ENCODE data around the gene PPIF.

The PPIF gene

GRCh38 chr10:79306644-79307220, 40.5 kb upstream of the PPIF start:
- Histone ChIP-seq H3K36me3 (ENCODE audit: control insufficient read depth, insufficient read depth, low read length, severe bottlenecking) (peaks cover 98% of the 10 kb centered on the region), H3K9me3 (ENCODE audit: control insufficient read depth, low read length) (no peaks in the 10 kb centered on the region), H3K4me1 (ENCODE audit: control insufficient read depth, insufficient read depth, low read length) (no peaks in the 10 kb centered on the region), H3K27me3 (replicated peaks; ENCODE audit: control insufficient read depth, insufficient read depth, low read length) (no peaks in the 10 kb centered on the region), H3K4me3 (ENCODE audit: low read length) (no peak overlapping the region), H3K9ac (ENCODE audit: low read length) (no peak overlapping the region)
- DNase-seq (ENCODE audit: low read depth), result no peak

GRCh38 chr10:79308016-79308415, 39.3 kb upstream of the PPIF start:
- Histone ChIP-seq H3K4me3 (ENCODE audit: low read length) (no peak overlapping the region), H3K36me3 (ENCODE audit: control insufficient read depth, insufficient read depth, low read length, severe bottlenecking) (peaks cover 98% of the 10 kb centered on the region)

GRCh38 chr10:79308969-79309665, 38.2 kb upstream of the PPIF start:
- Histone ChIP-seq H3K4me1 (ENCODE audit: control insufficient read depth, insufficient read depth, low read length) (no peaks in the 10 kb centered on the region), H3K36me3 (ENCODE audit: control insufficient read depth, insufficient read depth, low read length, severe bottlenecking) (peaks cover 98% of the 10 kb centered on the region), H3K9ac (ENCODE audit: low read length) (no peak overlapping the region), H3K4me3 (ENCODE audit: low read length) (no peak overlapping the region), H3K9me3 (ENCODE audit: control insufficient read depth, low read length) (no peaks in the 10 kb centered on the region), H3K27me3 (replicated peaks; ENCODE audit: control insufficient read depth, insufficient read depth, low read length) (no peaks in the 10 kb centered on the region)
- DNase-seq (ENCODE audit: low read depth), result no peak

More at GRCh38 chr10:79308016-79308415, 39.3 kb upstream of the PPIF start:
- Histone ChIP-seq H3K4me1 (ENCODE audit: control insufficient read depth, insufficient read depth, low read length) (no peaks in the 10 kb centered on the region), H3K27me3 (replicated peaks; ENCODE audit: control insufficient read depth, insufficient read depth, low read length) (no peaks in the 10 kb centered on the region), H3K9me3 (ENCODE audit: control insufficient read depth, low read length) (no peaks in the 10 kb centered on the region), H3K9ac (ENCODE audit: low read length) (no peak overlapping the region)
- no peak for DNase-seq (ENCODE audit: low read depth)

- H3K4me3 ChIP-seq (ENCODE audit: low read length), result no peak overlapping the region
- H3K36me3 ChIP-seq (ENCODE audit: control insufficient read depth, insufficient read depth, low read length, severe bottlenecking), result peaks cover 96% of the 10 kb centered on the region
- no peaks in the 10 kb centered on the region for H3K9me3 ChIP-seq (ENCODE audit: control insufficient read depth, low read length)
- no peaks in the 10 kb centered on the region for H3K27me3 ChIP-seq (replicated peaks; ENCODE audit: control insufficient read depth, insufficient read depth, low read length)
- DNase-seq (ENCODE audit: low read depth), result no peak
- no peak overlapping the region for H3K9ac ChIP-seq (ENCODE audit: low read length)
- H3K4me1 ChIP-seq (ENCODE audit: control insufficient read depth, insufficient read depth, low read length), result no peaks in the 10 kb centered on the region
These were observed 36.9 kb upstream of the PPIF start for GRCh38 chr10:79310200-79310865.

GRCh38 chr10:79310911-79311573, 36.2 kb upstream of the PPIF start:
- Histone ChIP-seq H3K4me1 (ENCODE audit: control insufficient read depth, insufficient read depth, low read length) (no peaks in the 10 kb centered on the region), H3K9ac (ENCODE audit: low read length) (no peak overlapping the region), H3K9me3 (ENCODE audit: control insufficient read depth, low read length) (no peaks in the 10 kb centered on the region), H3K27me3 (replicated peaks; ENCODE audit: control insufficient read depth, insufficient read depth, low read length) (no peaks in the 10 kb centered on the region), H3K36me3 (ENCODE audit: control insufficient read depth, insufficient read depth, low read length, severe bottlenecking) (peaks cover 96% of the 10 kb centered on the region), H3K4me3 (ENCODE audit: low read length) (no peak overlapping the region)
- no peak for DNase-seq (ENCODE audit: low read depth)

GRCh38 chr10:79311581-79312407, 35.5 kb upstream of the PPIF start:
- peaks cover 89% of the 10 kb centered on the region for H3K36me3 ChIP-seq (ENCODE audit: control insufficient read depth, insufficient read depth, low read length, severe bottlenecking)
- H3K4me3 ChIP-seq (ENCODE audit: low read length), result no peak overlapping the region
- H3K9me3 ChIP-seq (ENCODE audit: control insufficient read depth, low read length), result no peaks in the 10 kb centered on the region
- no peak overlapping the region for H3K9ac ChIP-seq (ENCODE audit: low read length)
- no peaks in the 10 kb centered on the region for H3K27me3 ChIP-seq (replicated peaks; ENCODE audit: control insufficient read depth, insufficient read depth, low read length)
- peaks cover 6% of the 10 kb centered on the region for H3K4me1 ChIP-seq (ENCODE audit: control insufficient read depth, insufficient read depth, low read length)
- no peak for DNase-seq (ENCODE audit: low read depth)

GRCh38 chr10:79312601-79313187, 34.6 kb upstream of the PPIF start:
- Histone ChIP-seq H3K9ac (ENCODE audit: low read length) (no peak overlapping the region), H3K4me1 (ENCODE audit: control insufficient read depth, insufficient read depth, low read length) (peaks cover 14% of the 10 kb centered on the region), H3K36me3 (ENCODE audit: control insufficient read depth, insufficient read depth, low read length, severe bottlenecking) (peaks cover 80% of the 10 kb centered on the region), H3K27me3 (replicated peaks; ENCODE audit: control insufficient read depth, insufficient read depth, low read length) (no peaks in the 10 kb centered on the region), H3K4me3 (ENCODE audit: low read length) (no peak overlapping the region), H3K9me3 (ENCODE audit: control insufficient read depth, low read length) (no peaks in the 10 kb centered on the region)
- no peak for DNase-seq (ENCODE audit: low read depth)

- Histone ChIP-seq H3K27me3 (replicated peaks; ENCODE audit: control insufficient read depth, insufficient read depth, low read length) (no peaks in the 10 kb centered on the region), H3K36me3 (ENCODE audit: control insufficient read depth, insufficient read depth, low read length, severe bottlenecking) (peaks cover 74% of the 10 kb centered on the region), H3K9ac (ENCODE audit: low read length) (no peak overlapping the region), H3K4me1 (ENCODE audit: control insufficient read depth, insufficient read depth, low read length) (peaks cover 20% of the 10 kb centered on the region), H3K9me3 (ENCODE audit: control insufficient read depth, low read length) (no peaks in the 10 kb centered on the region), H3K4me3 (ENCODE audit: low read length) (no peak overlapping the region)
- no peak for DNase-seq (ENCODE audit: low read depth)
These were observed 33.9 kb upstream of the PPIF start for GRCh38 chr10:79313320-79313719.

- Histone ChIP-seq H3K27me3 (replicated peaks; ENCODE audit: control insufficient read depth, insufficient read depth, low read length) (no peaks in the 10 kb centered on the region), H3K9ac (ENCODE audit: low read length) (no peak overlapping the region), H3K4me3 (ENCODE audit: low read length) (no peak overlapping the region), H3K9me3 (ENCODE audit: control insufficient read depth, low read length) (no peaks in the 10 kb centered on the region), H3K36me3 (ENCODE audit: control insufficient read depth, insufficient read depth, low read length, severe bottlenecking) (peaks cover 68% of the 10 kb centered on the region), H3K4me1 (ENCODE audit: control insufficient read depth, insufficient read depth, low read length) (peaks cover 22% of the 10 kb centered on the region)
- DNase-seq (ENCODE audit: low read depth), result no peak
These were observed 33.3 kb upstream of the PPIF start for GRCh38 chr10:79313911-79314439.

GRCh38 chr10:79314761-79315601, 32.3 kb upstream of the PPIF start:
- Histone ChIP-seq H3K4me1 (ENCODE audit: control insufficient read depth, insufficient read depth, low read length) (peaks cover 22% of the 10 kb centered on the region), H3K9ac (ENCODE audit: low read length) (no peak overlapping the region), H3K4me3 (ENCODE audit: low read length) (no peak overlapping the region), H3K9me3 (ENCODE audit: control insufficient read depth, low read length) (no peaks in the 10 kb centered on the region), H3K36me3 (ENCODE audit: control insufficient read depth, insufficient read depth, low read length, severe bottlenecking) (peaks cover 58% of the 10 kb centered on the region), H3K27me3 (replicated peaks; ENCODE audit: control insufficient read depth, insufficient read depth, low read length) (no peaks in the 10 kb centered on the region)
- DNase-seq (ENCODE audit: low read depth), result no peak
